Liver (tissue), 9 donors: ENCODE measurements around the gene SRRM2. TPM values are rescaled to one million over a fixed set of nuclear protein-coding genes. Genes with fewer than 3 reads are reported as not detected.

Source experiments
- DNase-seq: peaks from one replicate; pipeline ENCODE4 v3.0.0-alpha.2; 2017; ENCODE audit warnings: low spot score
- H3K27ac ChIP-seq, 2 donors: one replicate each; pipeline ENCODE4 v1.7.0; 2013; ENCODE audit warnings: inconsistent platforms in 2 of 2, low read length in 2 of 2, control low read depth in 1 of 2, low read depth in 1 of 2, mild to moderate bottlenecking in 1 of 2
- H3K27me3 ChIP-seq, 4 donors: one replicate each; pipeline versions ENCODE4 v1.6.1 to v1.7.0; 2013; ENCODE audit warnings: low read length in 3 of 4, inconsistent platforms in 1 of 4, mild to moderate bottlenecking in 1 of 4, moderate library complexity in 1 of 4; ENCODE audit not compliant: control insufficient read depth in 4 of 4, insufficient read depth in 4 of 4
- H3K36me3 ChIP-seq, 4 donors: one replicate each; pipeline versions ENCODE4 v1.6.1 to v1.7.0; 2013; ENCODE audit warnings: low read length in 3 of 4, mild to moderate bottlenecking in 3 of 4, low read depth in 1 of 4, moderate library complexity in 1 of 4; ENCODE audit not compliant: control insufficient read depth in 4 of 4, insufficient read depth in 3 of 4
- H3K4me1 ChIP-seq, 4 donors: one replicate each; pipeline versions ENCODE4 v1.6.1 to v1.7.0; 2013; ENCODE audit warnings: low read length in 3 of 4, mild to moderate bottlenecking in 3 of 4, moderate library complexity in 1 of 4; ENCODE audit not compliant: control insufficient read depth in 4 of 4, insufficient read depth in 4 of 4
- H3K4me3 ChIP-seq, 3 donors: one replicate each; pipeline versions ENCODE4 v1.6.1 to v1.7.0; 2013; ENCODE audit warnings: low read length in 3 of 3, control low read depth in 1 of 3, low read depth in 1 of 3, mild to moderate bottlenecking in 1 of 3
- H3K9ac ChIP-seq, 2 donors: one replicate each; pipeline ENCODE4 v1.7.0; 2013; ENCODE audit warnings: low read length in 2 of 2, mild to moderate bottlenecking in 2 of 2, moderate library complexity in 2 of 2, control low read depth in 1 of 2, low read depth in 1 of 2
- H3K9me3 ChIP-seq, 4 donors: one replicate each; pipeline versions ENCODE4 v1.6.1 to v1.7.0; 2013; ENCODE audit warnings: low read length in 3 of 4; ENCODE audit not compliant: control insufficient read depth in 4 of 4
- EGR1 ChIP-seq, 2 donors: IDR thresholded peaks; 2 replicates each; pipeline ENCODE4 v1.6.1; 2016 to 2018; ENCODE audit warnings: antibody characterized with exemption in 2 of 2, low read depth in 2 of 2
- FOXA1 ChIP-seq: IDR thresholded peaks from 2 replicates; pipeline ENCODE4 v1.6.1; 2016; ENCODE audit warnings: antibody characterized with exemption
- FOXA2 ChIP-seq: IDR thresholded peaks from 2 replicates; pipeline ENCODE4 v1.6.1; 2016; ENCODE audit warnings: antibody characterized with exemption
- GABPA ChIP-seq, 2 donors: IDR thresholded peaks in 1 of 2; conservative IDR thresholded peaks in 1 of 2; 2 replicates each; pipeline ENCODE4 v1.6.1; 2016; ENCODE audit warnings: antibody characterized with exemption in 2 of 2, mild to moderate bottlenecking in 1 of 2, moderate library complexity in 1 of 2
- HNF4A ChIP-seq, 2 donors: conservative IDR thresholded peaks; 2 replicates each; pipeline ENCODE4 v1.6.1; 2016; ENCODE audit warnings: antibody characterized with exemption in 2 of 2, mild to moderate bottlenecking in 2 of 2
- HNF4G ChIP-seq: IDR thresholded peaks from 2 replicates; pipeline ENCODE4 v1.6.1; 2016; ENCODE audit warnings: antibody characterized with exemption
- JUND ChIP-seq, 2 donors: IDR thresholded peaks; 2 replicates each; pipeline ENCODE4 v1.6.1; 2016; ENCODE audit warnings: antibody characterized with exemption in 2 of 2
- NR2F2 ChIP-seq: IDR thresholded peaks from 2 replicates; pipeline ENCODE4 v1.6.1; 2016; ENCODE audit warnings: antibody characterized with exemption
- RAD21 ChIP-seq, 2 donors: IDR thresholded peaks; 2 replicates each; pipeline ENCODE4 v1.6.1; 2016; ENCODE audit warnings: antibody characterized with exemption in 2 of 2, mild to moderate bottlenecking in 2 of 2
- RXRA ChIP-seq, 2 donors: IDR thresholded peaks; 2 replicates each; pipeline ENCODE4 v1.6.1; 2017 to 2018; ENCODE audit warnings: antibody characterized with exemption in 2 of 2, mild to moderate bottlenecking in 1 of 2
- SP1 ChIP-seq: IDR thresholded peaks from 2 replicates; pipeline ENCODE4 v1.6.1; 2018; ENCODE audit warnings: antibody characterized with exemption, mild to moderate bottlenecking
- TAF1 ChIP-seq: conservative IDR thresholded peaks from 2 replicates; pipeline ENCODE4 v1.6.1; 2016; ENCODE audit warnings: antibody characterized with exemption, mild to moderate bottlenecking
- YY1 ChIP-seq: IDR thresholded peaks from 2 replicates; pipeline ENCODE4 v1.6.1; 2016; ENCODE audit warnings: antibody characterized with exemption, mild to moderate bottlenecking
- ZBTB33 ChIP-seq: IDR thresholded peaks from 2 replicates; pipeline ENCODE4 v1.6.1; 2016; ENCODE audit warnings: antibody characterized with exemption
- WGBS: extraction: QIAGEN DNeasy Blood & Tissue Kit; methylation state at CpG from one replicate; pipeline ENCODE4 v1.1.7; 2013; 5-methylcytosine and 5-hydroxymethylcytosine counted together
- polyA plus RNA-seq, 2 donors: library from polyadenylated mRNA; stranded (reverse) in 1 of 2; unstranded in 1 of 2; fragments of 200-250 nt in 1 of 2; fragments of >200 nt in 1 of 2; fragmentation: Nextera tagmentation in 1 of 2; extraction: Ambion mirVana in 1 of 2; gene quantifications; one replicate each; pipeline versions ENCODE4 v1.2.1 to v1.2.3, GENCODE V29; 2013 to 2015
- total RNA-seq, 2 donors: library from RNA; depleted of rRNA; stranded (reverse); fragments of >200 nt; gene quantifications; one replicate each; pipeline ENCODE4 v1.2.3, GENCODE V29; 2014
- TF ChIP-seq, protein P1 (sequence below): IDR thresholded peaks from 2 replicates; pipeline ENCODE4 v1.6.1; 2016; ENCODE audit warnings: antibody characterized with exemption, mild to moderate bottlenecking
- TF ChIP-seq, protein P2 (sequence below): fragments of 150-350 bp; IDR thresholded peaks from 2 replicates; pipeline ENCODE4 v1.5.1; 2017; ENCODE audit warnings: improper control_type of control experiment, low read depth, low read length; ENCODE audit not compliant: missing input control
- TF ChIP-seq, protein P3 (sequence below): IDR thresholded peaks from 2 replicates; pipeline ENCODE4 v1.6.1; 2016; ENCODE audit warnings: antibody characterized with exemption
- TF ChIP-seq, protein P4 (sequence below): IDR thresholded peaks from 2 replicates; pipeline ENCODE4 v1.6.1; 2016; ENCODE audit warnings: antibody characterized with exemption
- donor health status: healthy.
- donor health status: healthy.
- donor health status: healthy.
- donor health status: healthy.
- donor health status: healthy.

The SRRM2 gene
- total and polyA plus RNA-seq, 4 donors: 84.8 to 199 (median 133) TPM

DNA sequence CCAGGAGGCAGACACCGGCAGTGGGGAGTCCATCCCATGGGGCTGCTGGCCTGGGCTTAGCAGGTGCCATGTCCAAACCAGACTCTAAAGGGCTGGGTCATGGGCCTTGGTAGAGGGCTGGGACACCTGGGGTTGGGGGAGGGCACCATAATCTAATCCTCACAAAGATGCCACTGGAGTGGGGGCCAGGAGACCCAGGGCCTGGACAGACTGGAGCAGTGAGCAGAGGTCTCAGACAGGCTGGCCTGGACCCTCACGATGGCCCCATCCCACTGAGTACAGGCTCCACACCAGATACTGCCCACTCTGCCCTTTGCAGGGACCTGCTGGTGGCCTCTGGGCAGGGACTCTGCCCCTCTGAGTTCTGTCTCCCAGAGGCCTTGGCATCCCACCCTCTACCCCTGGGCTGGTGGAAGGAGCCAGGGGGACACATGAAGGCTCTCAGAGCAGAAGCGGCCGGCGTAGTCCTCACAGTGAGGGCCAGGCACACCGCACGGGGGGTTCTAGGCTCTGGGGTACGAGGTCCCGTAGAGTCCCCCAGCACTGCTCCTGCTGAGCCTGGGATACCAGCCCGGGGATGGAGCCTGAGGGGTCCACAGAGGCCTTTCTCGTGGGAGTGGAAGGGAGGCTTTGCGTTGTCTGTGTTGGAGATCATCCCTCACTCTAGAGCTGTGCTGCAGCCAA lies 10.0 kb upstream of the SRRM2 start:
- Histone ChIP-seq H3K9me3 (no peaks in the 10 kb centered on the region), H3K4me1 (no peaks in the 10 kb centered on the region), H3K9ac (no peak overlapping the region), H3K27ac (no peak overlapping the region), H3K4me3 (no peak overlapping the region), H3K27me3 (no peaks in the 10 kb centered on the region), H3K36me3 (no peaks in the 10 kb centered on the region)
- DNase-seq: no peak
- TF ChIP-seq, protein P1, sequence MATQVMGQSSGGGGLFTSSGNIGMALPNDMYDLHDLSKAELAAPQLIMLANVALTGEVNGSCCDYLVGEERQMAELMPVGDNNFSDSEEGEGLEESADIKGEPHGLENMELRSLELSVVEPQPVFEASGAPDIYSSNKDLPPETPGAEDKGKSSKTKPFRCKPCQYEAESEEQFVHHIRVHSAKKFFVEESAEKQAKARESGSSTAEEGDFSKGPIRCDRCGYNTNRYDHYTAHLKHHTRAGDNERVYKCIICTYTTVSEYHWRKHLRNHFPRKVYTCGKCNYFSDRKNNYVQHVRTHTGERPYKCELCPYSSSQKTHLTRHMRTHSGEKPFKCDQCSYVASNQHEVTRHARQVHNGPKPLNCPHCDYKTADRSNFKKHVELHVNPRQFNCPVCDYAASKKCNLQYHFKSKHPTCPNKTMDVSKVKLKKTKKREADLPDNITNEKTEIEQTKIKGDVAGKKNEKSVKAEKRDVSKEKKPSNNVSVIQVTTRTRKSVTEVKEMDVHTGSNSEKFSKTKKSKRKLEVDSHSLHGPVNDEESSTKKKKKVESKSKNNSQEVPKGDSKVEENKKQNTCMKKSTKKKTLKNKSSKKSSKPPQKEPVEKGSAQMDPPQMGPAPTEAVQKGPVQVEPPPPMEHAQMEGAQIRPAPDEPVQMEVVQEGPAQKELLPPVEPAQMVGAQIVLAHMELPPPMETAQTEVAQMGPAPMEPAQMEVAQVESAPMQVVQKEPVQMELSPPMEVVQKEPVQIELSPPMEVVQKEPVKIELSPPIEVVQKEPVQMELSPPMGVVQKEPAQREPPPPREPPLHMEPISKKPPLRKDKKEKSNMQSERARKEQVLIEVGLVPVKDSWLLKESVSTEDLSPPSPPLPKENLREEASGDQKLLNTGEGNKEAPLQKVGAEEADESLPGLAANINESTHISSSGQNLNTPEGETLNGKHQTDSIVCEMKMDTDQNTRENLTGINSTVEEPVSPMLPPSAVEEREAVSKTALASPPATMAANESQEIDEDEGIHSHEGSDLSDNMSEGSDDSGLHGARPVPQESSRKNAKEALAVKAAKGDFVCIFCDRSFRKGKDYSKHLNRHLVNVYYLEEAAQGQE: no peak
- TF ChIP-seq FOXA1 (no peak), EGR1 (IDR thresholded peaks at IDR 0.05; ENCODE audit: low read depth in 2 of 2) (no peak), JUND (IDR thresholded peaks at IDR 0.05) (no peak), HNF4A (conservative IDR thresholded peaks at IDR 0.05) (no peak), GABPA (IDR thresholded peaks at IDR 0.05 in 1 of 2, conservative IDR thresholded peaks at IDR 0.05 in 1 of 2) (no peak), NR2F2 (no peak), YY1 (no peak), RXRA (IDR thresholded peaks at IDR 0.05) (no peak), HNF4G (no peak), TAF1 (no peak), RAD21 (IDR thresholded peaks at IDR 0.05) (no peak), SP1 (no peak), ZBTB33 (no peak), FOXA2 (no peak)
- TF ChIP-seq, protein P2, sequence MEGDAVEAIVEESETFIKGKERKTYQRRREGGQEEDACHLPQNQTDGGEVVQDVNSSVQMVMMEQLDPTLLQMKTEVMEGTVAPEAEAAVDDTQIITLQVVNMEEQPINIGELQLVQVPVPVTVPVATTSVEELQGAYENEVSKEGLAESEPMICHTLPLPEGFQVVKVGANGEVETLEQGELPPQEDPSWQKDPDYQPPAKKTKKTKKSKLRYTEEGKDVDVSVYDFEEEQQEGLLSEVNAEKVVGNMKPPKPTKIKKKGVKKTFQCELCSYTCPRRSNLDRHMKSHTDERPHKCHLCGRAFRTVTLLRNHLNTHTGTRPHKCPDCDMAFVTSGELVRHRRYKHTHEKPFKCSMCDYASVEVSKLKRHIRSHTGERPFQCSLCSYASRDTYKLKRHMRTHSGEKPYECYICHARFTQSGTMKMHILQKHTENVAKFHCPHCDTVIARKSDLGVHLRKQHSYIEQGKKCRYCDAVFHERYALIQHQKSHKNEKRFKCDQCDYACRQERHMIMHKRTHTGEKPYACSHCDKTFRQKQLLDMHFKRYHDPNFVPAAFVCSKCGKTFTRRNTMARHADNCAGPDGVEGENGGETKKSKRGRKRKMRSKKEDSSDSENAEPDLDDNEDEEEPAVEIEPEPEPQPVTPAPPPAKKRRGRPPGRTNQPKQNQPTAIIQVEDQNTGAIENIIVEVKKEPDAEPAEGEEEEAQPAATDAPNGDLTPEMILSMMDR: no peak
- TF ChIP-seq, protein P3, sequence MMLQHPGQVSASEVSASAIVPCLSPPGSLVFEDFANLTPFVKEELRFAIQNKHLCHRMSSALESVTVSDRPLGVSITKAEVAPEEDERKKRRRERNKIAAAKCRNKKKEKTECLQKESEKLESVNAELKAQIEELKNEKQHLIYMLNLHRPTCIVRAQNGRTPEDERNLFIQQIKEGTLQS: no peak
- TF ChIP-seq, protein P4, sequence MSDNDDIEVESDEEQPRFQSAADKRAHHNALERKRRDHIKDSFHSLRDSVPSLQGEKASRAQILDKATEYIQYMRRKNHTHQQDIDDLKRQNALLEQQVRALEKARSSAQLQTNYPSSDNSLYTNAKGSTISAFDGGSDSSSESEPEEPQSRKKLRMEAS: no peak
- WGBS: 96% methylated on average over 12 of the region's 12 CpGs
